ENCODE data around the gene RHBG.

RHBG gene

GRCh38 chr1:156389311-156389710 is 20.3 kb downstream of the RHBG start:
- DNase-seq (ENCODE audit: extremely low spot score): no peak
- CTCF ChIA-PET: interaction anchor here (1.1 to 8.2 kb wide), 5 partner anchors 12 to 236 kb away, joined by 3 to 130 read pairs (median 4); no protein-coding TSS in a partner anchor
- POLR2A ChIA-PET: no interaction called here
- TF ChIP-seq, protein P1, sequence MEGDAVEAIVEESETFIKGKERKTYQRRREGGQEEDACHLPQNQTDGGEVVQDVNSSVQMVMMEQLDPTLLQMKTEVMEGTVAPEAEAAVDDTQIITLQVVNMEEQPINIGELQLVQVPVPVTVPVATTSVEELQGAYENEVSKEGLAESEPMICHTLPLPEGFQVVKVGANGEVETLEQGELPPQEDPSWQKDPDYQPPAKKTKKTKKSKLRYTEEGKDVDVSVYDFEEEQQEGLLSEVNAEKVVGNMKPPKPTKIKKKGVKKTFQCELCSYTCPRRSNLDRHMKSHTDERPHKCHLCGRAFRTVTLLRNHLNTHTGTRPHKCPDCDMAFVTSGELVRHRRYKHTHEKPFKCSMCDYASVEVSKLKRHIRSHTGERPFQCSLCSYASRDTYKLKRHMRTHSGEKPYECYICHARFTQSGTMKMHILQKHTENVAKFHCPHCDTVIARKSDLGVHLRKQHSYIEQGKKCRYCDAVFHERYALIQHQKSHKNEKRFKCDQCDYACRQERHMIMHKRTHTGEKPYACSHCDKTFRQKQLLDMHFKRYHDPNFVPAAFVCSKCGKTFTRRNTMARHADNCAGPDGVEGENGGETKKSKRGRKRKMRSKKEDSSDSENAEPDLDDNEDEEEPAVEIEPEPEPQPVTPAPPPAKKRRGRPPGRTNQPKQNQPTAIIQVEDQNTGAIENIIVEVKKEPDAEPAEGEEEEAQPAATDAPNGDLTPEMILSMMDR (IDR thresholded peaks at IDR 0.05; ENCODE audit: control extremely low read depth, extremely low read depth, low read depth, missing control alignments): no peak

DNA sequence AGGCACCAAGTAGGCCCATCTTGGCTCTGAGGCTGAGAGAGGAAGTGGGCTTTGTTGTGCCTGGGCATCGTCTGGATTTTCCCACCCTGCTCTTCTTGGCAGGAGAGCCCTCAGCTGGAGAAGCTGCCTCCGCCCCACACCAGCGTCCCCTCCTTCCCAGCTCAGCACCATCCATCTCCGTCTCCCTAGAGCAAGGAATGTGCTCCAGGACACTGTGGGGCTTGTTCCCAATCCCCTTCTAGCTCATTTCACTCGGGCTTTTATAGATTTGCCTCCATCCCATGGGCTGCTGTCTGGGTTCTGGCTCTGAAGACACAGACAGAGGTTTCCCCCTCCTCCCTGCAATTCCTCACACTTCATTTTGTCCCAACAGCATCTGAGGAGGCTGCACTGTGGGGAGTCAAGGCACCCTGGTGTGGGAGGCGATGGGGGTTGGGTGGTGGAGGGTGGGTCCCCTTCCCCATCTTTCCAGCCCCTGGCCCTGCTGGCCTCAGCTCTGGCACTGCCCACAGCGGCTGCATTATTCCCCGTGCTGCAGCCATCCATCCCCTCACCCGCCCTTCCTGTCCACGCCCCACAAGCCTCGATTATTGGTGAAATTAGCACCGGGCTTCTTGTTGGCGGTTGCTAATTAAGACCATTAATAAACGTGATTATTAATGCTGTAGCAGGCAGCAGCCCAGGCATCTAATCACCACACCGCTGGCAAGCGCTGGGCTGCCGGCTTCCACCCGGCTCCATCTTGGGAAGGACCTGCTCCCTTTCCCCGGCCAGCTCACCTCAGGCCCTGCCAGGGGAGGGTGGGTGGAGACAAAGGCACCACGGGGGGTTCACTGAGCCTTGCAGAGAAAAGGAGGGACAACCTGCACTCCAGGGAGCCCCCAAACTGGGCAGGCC is 21.7 kb downstream of the RHBG start:
- DNase-seq (ENCODE audit: extremely low spot score): no peak
- ChIA-PET CTCF (interaction anchor here (1.4 to 4.7 kb wide), 2 partner anchors 10 to 56 kb away, joined by 4 to 46 read pairs; no protein-coding TSS in a partner anchor), POLR2A (no interaction called here)
- TF ChIP-seq, protein P1 (IDR thresholded peaks at IDR 0.05; ENCODE audit: control extremely low read depth, extremely low read depth, low read depth, missing control alignments): no peak

DNA sequence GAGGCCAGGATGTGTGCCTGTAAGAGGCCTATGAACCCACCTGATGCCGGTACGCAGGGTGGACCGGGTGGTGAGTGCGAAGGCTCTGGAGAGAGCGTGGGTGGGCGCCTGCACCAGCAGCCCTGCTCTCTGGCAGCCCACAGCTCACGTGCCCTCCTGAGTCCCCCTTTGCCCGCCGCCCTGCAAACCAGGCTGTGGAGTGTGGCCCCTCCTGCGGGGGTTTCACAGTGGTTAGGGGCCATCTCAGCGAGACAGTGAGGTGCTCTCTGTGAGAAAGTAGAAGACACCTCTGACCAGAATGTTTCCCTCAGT is 22.3 kb downstream of the RHBG start:
- ChIA-PET CTCF (interaction anchor here (4.7 kb wide), 1 partner anchor 56 kb away, joined by 46 read pairs; no protein-coding TSS in a partner anchor), POLR2A (no interaction called here)
- TF ChIP-seq, protein P1 (IDR thresholded peaks at IDR 0.05; ENCODE audit: control extremely low read depth, extremely low read depth, low read depth, missing control alignments): no peak
- DNase-seq (ENCODE audit: extremely low spot score): no peak

GRCh38 chr1:156391701-156392100 is 22.7 kb downstream of the RHBG start:
- DNase-seq (ENCODE audit: extremely low spot score): no peak
- TF ChIP-seq, protein P1 (IDR thresholded peaks at IDR 0.05; ENCODE audit: control extremely low read depth, extremely low read depth, low read depth, missing control alignments): no peak
- ChIA-PET POLR2A (no interaction called here), CTCF (interaction anchor here (1.0 to 4.7 kb wide), 3 partner anchors 9 to 61 kb away, joined by 3 to 46 read pairs (median 9); no protein-coding TSS in a partner anchor)

DNA sequence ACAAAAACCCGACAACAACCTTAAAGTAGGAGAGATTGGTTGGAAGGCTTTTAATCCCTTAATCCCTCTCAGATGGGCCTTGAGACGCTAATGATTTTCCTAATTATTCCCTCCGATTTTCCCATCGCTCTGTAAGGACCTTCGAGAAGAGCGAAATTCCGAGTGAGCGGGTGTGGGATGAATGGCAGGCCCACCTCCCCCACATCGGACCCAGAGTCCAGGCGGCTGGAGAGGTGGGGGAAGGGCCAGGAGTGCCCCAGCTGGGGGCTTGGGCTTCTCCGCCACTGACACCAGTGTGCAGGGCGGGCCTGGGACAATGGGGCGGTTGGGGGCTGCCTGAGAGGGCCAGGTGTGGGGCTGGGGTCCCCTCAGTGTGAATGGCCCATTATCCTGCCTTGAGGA is 23.4 kb downstream of the RHBG start:
- DNase-seq (ENCODE audit: extremely low spot score): no peak
- TF ChIP-seq, protein P1 (IDR thresholded peaks at IDR 0.05; ENCODE audit: control extremely low read depth, extremely low read depth, low read depth, missing control alignments): no peak
- ChIA-PET CTCF (interaction anchor here (1.0 to 4.7 kb wide), 3 partner anchors 10 to 61 kb away, joined by 3 to 46 read pairs (median 9); no protein-coding TSS in a partner anchor), POLR2A (no interaction called here)

GRCh38 chr1:156393095-156393494 is 24.1 kb downstream of the RHBG start:
- POLR2A ChIA-PET: no interaction called here

More at GRCh38 chr1:156393095-156393494, 24.1 kb downstream of the RHBG start:
- TF ChIP-seq, protein P1 (IDR thresholded peaks at IDR 0.05; ENCODE audit: control extremely low read depth, extremely low read depth, low read depth, missing control alignments): no peak
- no peak for DNase-seq (ENCODE audit: extremely low spot score)
- CTCF ChIA-PET: interaction anchor here (1.8 to 4.3 kb wide), 3 partner anchors 10 to 53 kb away, joined by 4 to 25 read pairs (median 9); no protein-coding TSS in a partner anchor
